Chondrocyte (in vitro differentiated cells): Measurements from ENCODE around the gene EVA1C. TPM values are rescaled to one million over a fixed set of nuclear protein-coding genes. Genes with fewer than 3 reads are reported as not detected.

ENCODE experiments used
- DNase-seq: peaks from one replicate; pipeline ENCODE4 v3.0.0; 2021; ENCODE audit warnings: mixed read lengths, low spot score
- H3K27ac Mint-ChIP-seq: one replicate; pipeline ENCODE4 v1.8.0; 2021; ENCODE audit warnings: mild to moderate bottlenecking, moderate library complexity, mixed read lengths; ENCODE audit not compliant: unreplicated experiment
- H3K27me3 Mint-ChIP-seq: 2 replicates; pipeline ENCODE4 v1.8.0; 2021; ENCODE audit warnings: low read depth, mixed read lengths
- H3K36me3 Mint-ChIP-seq: 2 replicates; pipeline ENCODE4 v1.8.0; 2021; ENCODE audit warnings: low read depth, mixed read lengths
- H3K4me1 Mint-ChIP-seq: 2 replicates; pipeline ENCODE4 v1.8.0; 2021; ENCODE audit warnings: low read depth, mild to moderate bottlenecking, mixed read lengths
- H3K4me3 Mint-ChIP-seq: one replicate; pipeline ENCODE4 v1.8.0; 2021; ENCODE audit warnings: mild to moderate bottlenecking, moderate library complexity, mixed read lengths; ENCODE audit not compliant: unreplicated experiment
- H3K9me3 Mint-ChIP-seq: 2 replicates; pipeline ENCODE4 v1.8.0; 2021; ENCODE audit warnings: low read depth, mixed read lengths
- total RNA-seq: library from RNA; stranded (reverse); gene quantifications from 3 replicates; pipeline ENCODE4 v1.2.1, GENCODE V29; 2021
- TF ChIP-seq, protein P1 (sequence below): fragments of 200-600 bp; sonication (generic); IDR thresholded peaks from 2 replicates; pipeline ENCODE4 v1.5.0; 2021; ENCODE audit warnings: antibody characterized with exemption, mild to moderate bottlenecking, moderate library complexity

EVA1C gene
- total RNA-seq, 1 donor from 2014 or later: 2.0 TPM

- no peak overlapping the region for H3K4me3 Mint-ChIP-seq
- DNase-seq: peak; percentile 2
- H3K36me3 Mint-ChIP-seq: peaks cover 1% of the 10 kb centered on the region
- peaks cover 3% of the 10 kb centered on the region for H3K27me3 Mint-ChIP-seq
- H3K9me3 Mint-ChIP-seq: no peaks in the 10 kb centered on the region
- H3K27ac Mint-ChIP-seq: no peak overlapping the region
- TF ChIP-seq, protein P1, sequence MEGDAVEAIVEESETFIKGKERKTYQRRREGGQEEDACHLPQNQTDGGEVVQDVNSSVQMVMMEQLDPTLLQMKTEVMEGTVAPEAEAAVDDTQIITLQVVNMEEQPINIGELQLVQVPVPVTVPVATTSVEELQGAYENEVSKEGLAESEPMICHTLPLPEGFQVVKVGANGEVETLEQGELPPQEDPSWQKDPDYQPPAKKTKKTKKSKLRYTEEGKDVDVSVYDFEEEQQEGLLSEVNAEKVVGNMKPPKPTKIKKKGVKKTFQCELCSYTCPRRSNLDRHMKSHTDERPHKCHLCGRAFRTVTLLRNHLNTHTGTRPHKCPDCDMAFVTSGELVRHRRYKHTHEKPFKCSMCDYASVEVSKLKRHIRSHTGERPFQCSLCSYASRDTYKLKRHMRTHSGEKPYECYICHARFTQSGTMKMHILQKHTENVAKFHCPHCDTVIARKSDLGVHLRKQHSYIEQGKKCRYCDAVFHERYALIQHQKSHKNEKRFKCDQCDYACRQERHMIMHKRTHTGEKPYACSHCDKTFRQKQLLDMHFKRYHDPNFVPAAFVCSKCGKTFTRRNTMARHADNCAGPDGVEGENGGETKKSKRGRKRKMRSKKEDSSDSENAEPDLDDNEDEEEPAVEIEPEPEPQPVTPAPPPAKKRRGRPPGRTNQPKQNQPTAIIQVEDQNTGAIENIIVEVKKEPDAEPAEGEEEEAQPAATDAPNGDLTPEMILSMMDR: no peak
- peaks cover 26% of the 10 kb centered on the region for H3K4me1 Mint-ChIP-seq
These were observed 62.8 kb downstream of the EVA1C start for GRCh38 chr21:32475162-32475812.

DNA sequence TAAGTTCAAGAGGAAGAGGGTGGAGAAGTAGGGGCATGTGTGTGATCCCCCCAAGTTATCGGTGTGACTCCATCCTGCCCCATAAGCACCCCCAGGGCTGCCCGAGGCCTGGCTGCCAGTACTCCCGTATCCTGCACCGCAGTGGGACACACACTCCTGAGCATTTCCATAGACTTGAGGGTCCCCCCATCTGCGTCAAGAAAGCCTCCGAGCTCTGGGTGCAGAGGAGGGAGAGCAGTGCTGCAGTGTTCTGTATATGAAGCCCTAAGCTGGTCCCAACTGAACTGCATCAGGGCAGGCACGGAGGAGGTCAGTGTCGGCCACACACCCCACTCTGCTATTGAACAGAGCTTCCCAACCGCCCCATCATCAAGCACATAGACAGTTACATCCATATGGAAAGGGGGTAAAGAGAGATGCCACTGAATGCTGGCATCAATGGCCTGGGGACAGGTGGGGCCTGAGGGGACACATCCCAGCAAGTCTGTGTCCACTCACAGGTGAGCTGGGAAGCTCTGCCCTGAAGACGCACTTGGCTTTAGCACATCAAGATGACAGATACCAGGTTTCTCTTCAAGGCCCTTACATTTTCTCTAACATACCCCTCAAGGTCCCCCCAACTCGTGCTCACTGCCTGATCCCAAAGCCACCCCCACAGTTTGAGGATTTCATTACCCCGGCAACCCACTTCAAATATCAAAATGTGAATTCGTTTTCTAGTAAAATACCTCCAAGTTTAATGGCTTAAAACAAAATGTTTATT is 64.3 kb downstream of the EVA1C start:
- peaks cover 1% of the 10 kb centered on the region for H3K36me3 Mint-ChIP-seq
- TF ChIP-seq, protein P1: no peak
- no peak overlapping the region for H3K27ac Mint-ChIP-seq
- no peak overlapping the region for H3K4me3 Mint-ChIP-seq
- peaks cover 3% of the 10 kb centered on the region for H3K27me3 Mint-ChIP-seq
- peaks cover 26% of the 10 kb centered on the region for H3K4me1 Mint-ChIP-seq
- no peaks in the 10 kb centered on the region for H3K9me3 Mint-ChIP-seq
- no peak for DNase-seq

GRCh38 chr21:32477424-32477745 is 64.9 kb downstream of the EVA1C start:
- no peak overlapping the region for H3K27ac Mint-ChIP-seq
- H3K4me1 Mint-ChIP-seq: peaks cover 26% of the 10 kb centered on the region
- H3K27me3 Mint-ChIP-seq: peaks cover 4% of the 10 kb centered on the region
- TF ChIP-seq, protein P1: no peak
- DNase-seq: no peak
- no peaks in the 10 kb centered on the region for H3K9me3 Mint-ChIP-seq
- no peak overlapping the region for H3K4me3 Mint-ChIP-seq
- H3K36me3 Mint-ChIP-seq: peaks cover 1% of the 10 kb centered on the region

- Mint-ChIP-seq H3K36me3 (no peaks in the 10 kb centered on the region), H3K27ac (no peak overlapping the region), H3K4me1 (peaks cover 5% of the 10 kb centered on the region), H3K9me3 (no peaks in the 10 kb centered on the region), H3K4me3 (no peak overlapping the region), H3K27me3 (peaks cover 2% of the 10 kb centered on the region)
- no peak for DNase-seq
- TF ChIP-seq, protein P1: no peak
These were observed 69.4 kb downstream of the EVA1C start for GRCh38 chr21:32481875-32482408.

DNA sequence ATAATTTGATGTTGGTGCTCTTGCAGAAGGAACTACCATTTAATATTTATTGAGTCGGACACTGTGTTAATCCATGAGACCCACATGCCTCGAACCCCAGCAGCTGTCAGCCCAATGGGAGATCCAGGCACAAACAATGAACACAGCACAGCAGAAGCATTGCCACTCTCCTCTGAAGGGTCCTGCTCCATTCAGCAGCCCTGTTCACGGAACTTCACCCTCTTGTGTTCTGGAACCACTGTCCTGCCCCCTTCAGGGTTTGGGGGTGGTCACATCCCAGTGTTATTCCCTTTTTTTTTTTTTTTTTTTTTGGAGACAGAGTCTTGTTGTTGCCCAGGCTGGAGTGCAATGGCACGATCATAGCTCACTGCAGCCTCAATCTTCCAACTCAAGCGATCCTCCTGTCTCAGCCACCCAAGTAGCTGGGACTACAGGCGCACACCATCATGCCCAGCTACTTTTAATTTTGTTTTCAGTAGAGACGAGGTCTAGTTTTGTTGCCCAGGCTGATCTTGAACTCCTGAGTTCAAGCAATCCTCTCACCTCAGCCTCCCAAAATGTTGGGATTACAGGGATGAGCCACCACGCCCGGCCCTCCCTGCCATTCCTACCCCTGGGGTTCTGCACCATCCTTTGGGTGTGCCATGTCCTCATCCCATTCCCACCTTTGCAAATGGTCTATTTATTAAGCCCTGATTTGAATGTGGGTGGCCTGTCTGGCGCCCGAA is 70.2 kb downstream of the EVA1C start:
- H3K4me1 Mint-ChIP-seq: peaks cover 5% of the 10 kb centered on the region
- TF ChIP-seq, protein P1: no peak
- no peak overlapping the region for H3K4me3 Mint-ChIP-seq
- no peak for DNase-seq
- no peaks in the 10 kb centered on the region for H3K36me3 Mint-ChIP-seq
- H3K27me3 Mint-ChIP-seq: peaks cover 2% of the 10 kb centered on the region
- no peak overlapping the region for H3K27ac Mint-ChIP-seq
- no peaks in the 10 kb centered on the region for H3K9me3 Mint-ChIP-seq
